OCI-LY3 (cell line): ENCODE results near the gene STIM1.

Source experiments
- EZH2phosphoT487 ChIP-seq: fragments of 200-600 bp; shearing (Covaris generic); IDR thresholded peaks from 2 replicates; pipeline ENCODE4 v1.6.1; 2018; ENCODE audit warnings: antibody characterized with exemption, mixed run types, low read depth
- TF ChIP-seq, protein P1 (sequence below): fragments of 200-600, 300-600 bp; sonication (generic); IDR thresholded peaks from 2 replicates; pipeline ENCODE4 v1.5.1; 2014; ENCODE audit warnings: antibody characterized with exemption, low read length, low read depth

GRCh38 chr11:3939651-3940190 lies 84.3 kb downstream of the STIM1 start:
- TF ChIP-seq, protein P1, sequence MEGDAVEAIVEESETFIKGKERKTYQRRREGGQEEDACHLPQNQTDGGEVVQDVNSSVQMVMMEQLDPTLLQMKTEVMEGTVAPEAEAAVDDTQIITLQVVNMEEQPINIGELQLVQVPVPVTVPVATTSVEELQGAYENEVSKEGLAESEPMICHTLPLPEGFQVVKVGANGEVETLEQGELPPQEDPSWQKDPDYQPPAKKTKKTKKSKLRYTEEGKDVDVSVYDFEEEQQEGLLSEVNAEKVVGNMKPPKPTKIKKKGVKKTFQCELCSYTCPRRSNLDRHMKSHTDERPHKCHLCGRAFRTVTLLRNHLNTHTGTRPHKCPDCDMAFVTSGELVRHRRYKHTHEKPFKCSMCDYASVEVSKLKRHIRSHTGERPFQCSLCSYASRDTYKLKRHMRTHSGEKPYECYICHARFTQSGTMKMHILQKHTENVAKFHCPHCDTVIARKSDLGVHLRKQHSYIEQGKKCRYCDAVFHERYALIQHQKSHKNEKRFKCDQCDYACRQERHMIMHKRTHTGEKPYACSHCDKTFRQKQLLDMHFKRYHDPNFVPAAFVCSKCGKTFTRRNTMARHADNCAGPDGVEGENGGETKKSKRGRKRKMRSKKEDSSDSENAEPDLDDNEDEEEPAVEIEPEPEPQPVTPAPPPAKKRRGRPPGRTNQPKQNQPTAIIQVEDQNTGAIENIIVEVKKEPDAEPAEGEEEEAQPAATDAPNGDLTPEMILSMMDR, result no peak
- TF ChIP-seq EZH2phosphoT487, result no peak
